NCI-H1417 (cell line): Measurements from ENCODE around the gene CTF1.
"Not testable (repeated sequence)": the region's sequence is repeated elsewhere in the genome, so short reads cannot be mapped to it uniquely, and the experiment has no call there.

Experiments
- DNase-seq, 3 experiments: peaks; one replicate each; lab custom pipeline; 2025; lab: John Stamatoyannopoulos, UW

The CTF1 gene

GRCh38 chr16:30896261-30896888 lies at the start of gene CTF1:
Gene CTF1, plus strand, starts transcription at chr16:30896614. Its CDS starts 30 bp downstream, at chr16:30896644.
- DNase-seq = peak in 2 of 3 experiments; percentile 20 to 21

GRCh38 chr16:30846649-30847402 lies 49.6 kb upstream of the CTF1 start:
- DNase-seq = no peak

GRCh38 chr16:30850246-30850645 lies 46.2 kb upstream of the CTF1 start:
- DNase-seq = no peak

GRCh38 chr16:30853758-30854157 lies 42.7 kb upstream of the CTF1 start:
- no peak for DNase-seq

GRCh38 chr16:30858111-30858495 lies 38.3 kb upstream of the CTF1 start:
- DNase-seq = no peak

GRCh38 chr16:30858829-30859423 lies 37.5 kb upstream of the CTF1 start:
- DNase-seq = no peak

- DNase-seq = not testable (repeated sequence)
These were observed 35.7 kb upstream of the CTF1 start for GRCh38 chr16:30860729-30861128.

- DNase-seq = not testable (repeated sequence)
These were observed 33.2 kb upstream of the CTF1 start for GRCh38 chr16:30863178-30863577.

- DNase-seq = no peak
These were observed 30.4 kb upstream of the CTF1 start for GRCh38 chr16:30866031-30866430.

- DNase-seq = no peak
These were observed 28.7 kb upstream of the CTF1 start for GRCh38 chr16:30867747-30868146.

GRCh38 chr16:30870904-30871303 lies 25.5 kb upstream of the CTF1 start:
- no peak for DNase-seq

GRCh38 chr16:30874244-30874820 lies 22.1 kb upstream of the CTF1 start:
- no peak for DNase-seq

GRCh38 chr16:30874821-30875717 lies 21.3 kb upstream of the CTF1 start:
- DNase-seq = peak; percentile 92 to 96 (median 93)

GRCh38 chr16:30875871-30876801 lies 20.3 kb upstream of the CTF1 start:
- peak in 2 of 3 experiments; percentile 43 to 80 for DNase-seq

- peak in 1 of 3 experiments; percentile 25 for DNase-seq
These were observed 19.5 kb upstream of the CTF1 start for GRCh38 chr16:30876867-30877266.

GRCh38 chr16:30882429-30883310 lies 13.7 kb upstream of the CTF1 start:
- DNase-seq = no peak

- no peak for DNase-seq
These were observed 11.7 kb upstream of the CTF1 start for GRCh38 chr16:30884760-30885159.

- no peak for DNase-seq
These were observed 11.2 kb upstream of the CTF1 start for GRCh38 chr16:30885196-30885595.

GRCh38 chr16:30886145-30886544 lies 10.3 kb upstream of the CTF1 start:
- DNase-seq = no peak

GRCh38 chr16:30887927-30888326 lies 8.5 kb upstream of the CTF1 start:
- DNase-seq = no peak
